ENCODE results near the gene RDX.

The RDX gene

GRCh38 chr11:110169738-110170137 lies 126.7 kb downstream of the RDX start:
- no peak for DNase-seq

- DNase-seq = no peak
These were observed 128.2 kb downstream of the RDX start for GRCh38 chr11:110168033-110168803.

GRCh38 chr11:110165039-110165925 lies 131.1 kb downstream of the RDX start:
- DNase-seq = no peak

GRCh38 chr11:110162216-110162615 lies 134.2 kb downstream of the RDX start:
- DNase-seq = no peak

- no peak for DNase-seq
These were observed 135.4 kb downstream of the RDX start for GRCh38 chr11:110161061-110161460.

- DNase-seq = no peak
These were observed 136.0 kb downstream of the RDX start for GRCh38 chr11:110160437-110160836.

GRCh38 chr11:110160016-110160415 lies 136.4 kb downstream of the RDX start:
- no peak for DNase-seq

- DNase-seq = no peak
These were observed 136.9 kb downstream of the RDX start for GRCh38 chr11:110159476-110159875.

- no peak for DNase-seq
These were observed 137.9 kb downstream of the RDX start for GRCh38 chr11:110158317-110159200.

- no peak for DNase-seq
These were observed 139.9 kb downstream of the RDX start for GRCh38 chr11:110156503-110156902.

GRCh38 chr11:110153474-110153873 lies 142.9 kb downstream of the RDX start:
- DNase-seq = no peak

- no peak for DNase-seq
These were observed 144.2 kb downstream of the RDX start for GRCh38 chr11:110152199-110152598.

GRCh38 chr11:110148775-110149744 lies 147.4 kb downstream of the RDX start:
- no peak for DNase-seq

GRCh38 chr11:110147962-110148709 lies 148.3 kb downstream of the RDX start:
- no peak for DNase-seq

GRCh38 chr11:110141812-110142211 lies 154.6 kb downstream of the RDX start:
- no peak for DNase-seq

GRCh38 chr11:110134110-110134509 lies 162.3 kb downstream of the RDX start:
- DNase-seq = no peak

GRCh38 chr11:110133160-110133559 lies 163.3 kb downstream of the RDX start:
- DNase-seq = no peak

GRCh38 chr11:110131386-110132123 lies 164.9 kb downstream of the RDX start:
- no peak for DNase-seq

GRCh38 chr11:110130642-110131238 lies 165.7 kb downstream of the RDX start:
- no peak for DNase-seq

- DNase-seq = no peak
These were observed 168.3 kb downstream of the RDX start for GRCh38 chr11:110128161-110128560.

Measured in activated CD4-positive, alpha-beta T cell treated with anti-CD3 and anti-CD28 coated beads, Interleukin-2, amount 50 U/mL, for 4 hours (primary cell).